Mesothelial cell of epicardium (in vitro differentiated cells): Measurements from ENCODE around the gene CCDC92B. TPM values are rescaled to one million over a fixed set of nuclear protein-coding genes. Genes with fewer than 3 reads are reported as not detected.

ENCODE experiments used
- DNase-seq, 2 experiments: peaks; one replicate each; pipeline ENCODE4 v3.0.0; 2021; ENCODE audit warnings: low spot score in 2 of 2; ENCODE audit not compliant: unreplicated experiment in 2 of 2
- H3K27ac Mint-ChIP-seq: 2 replicates; pipeline ENCODE4 v1.8.0; 2021; ENCODE audit warnings: mixed read lengths
- H3K27me3 Mint-ChIP-seq: 2 replicates; pipeline ENCODE4 v1.8.0; 2021; ENCODE audit warnings: low read depth, mixed read lengths
- H3K36me3 Mint-ChIP-seq: 2 replicates; pipeline ENCODE4 v1.8.0; 2021; ENCODE audit warnings: mixed read lengths
- H3K4me1 Mint-ChIP-seq: 2 replicates; pipeline ENCODE4 v1.8.0; 2021; ENCODE audit warnings: mixed read lengths
- H3K4me3 Mint-ChIP-seq: 2 replicates; pipeline ENCODE4 v1.8.0; 2021; ENCODE audit warnings: mild to moderate bottlenecking, moderate library complexity, mixed read lengths
- H3K9me3 Mint-ChIP-seq: 2 replicates; pipeline ENCODE4 v1.8.0; 2021; ENCODE audit warnings: mixed read lengths
- total RNA-seq: library from RNA; stranded (reverse); gene quantifications from 3 replicates; pipeline ENCODE4 v1.2.1, GENCODE V29; 2021
- TF ChIP-seq, protein P1 (sequence below): fragments of 200-600 bp; sonication (generic); IDR thresholded peaks from one replicate; pipeline ENCODE4 v1.5.0; 2021; ENCODE audit warnings: antibody characterized with exemption; ENCODE audit not compliant: unreplicated experiment

Gene CCDC92B
- total RNA-seq, 1 donor from 2014 or later, result 0.58 TPM

DNA sequence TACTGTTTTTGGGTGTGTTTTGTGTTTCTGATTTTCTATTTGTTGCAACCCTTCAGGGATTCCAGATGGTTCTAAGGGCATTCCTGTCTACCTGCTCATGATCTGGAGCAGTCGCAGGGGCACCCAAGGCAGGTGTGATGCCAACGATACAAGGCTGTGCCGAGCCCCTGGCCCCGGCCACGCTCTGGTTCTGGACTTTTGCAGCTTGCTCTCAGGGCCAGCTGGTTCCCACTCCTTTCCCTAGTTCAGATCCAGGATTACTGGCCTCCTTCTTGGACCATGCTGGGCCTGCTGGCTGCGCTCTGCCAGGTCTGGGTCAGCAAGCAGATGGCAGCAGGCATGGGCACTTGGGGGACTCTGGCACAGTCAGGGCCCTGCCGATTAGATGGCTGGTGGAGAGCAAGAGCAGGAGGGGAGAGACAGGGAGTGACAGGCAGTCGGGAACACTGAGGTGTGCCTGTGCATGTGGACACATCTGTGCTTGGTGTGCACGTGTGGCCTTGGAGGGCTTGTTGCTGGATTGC is 31.5 kb upstream of the CCDC92B start:
- H3K36me3 Mint-ChIP-seq, result no peaks in the 10 kb centered on the region
- no peak overlapping the region for H3K27ac Mint-ChIP-seq
- no peaks in the 10 kb centered on the region for H3K9me3 Mint-ChIP-seq
- H3K4me1 Mint-ChIP-seq, result peaks cover 7% of the 10 kb centered on the region
- no peak for DNase-seq
- H3K4me3 Mint-ChIP-seq, result no peak overlapping the region
- TF ChIP-seq, protein P1, sequence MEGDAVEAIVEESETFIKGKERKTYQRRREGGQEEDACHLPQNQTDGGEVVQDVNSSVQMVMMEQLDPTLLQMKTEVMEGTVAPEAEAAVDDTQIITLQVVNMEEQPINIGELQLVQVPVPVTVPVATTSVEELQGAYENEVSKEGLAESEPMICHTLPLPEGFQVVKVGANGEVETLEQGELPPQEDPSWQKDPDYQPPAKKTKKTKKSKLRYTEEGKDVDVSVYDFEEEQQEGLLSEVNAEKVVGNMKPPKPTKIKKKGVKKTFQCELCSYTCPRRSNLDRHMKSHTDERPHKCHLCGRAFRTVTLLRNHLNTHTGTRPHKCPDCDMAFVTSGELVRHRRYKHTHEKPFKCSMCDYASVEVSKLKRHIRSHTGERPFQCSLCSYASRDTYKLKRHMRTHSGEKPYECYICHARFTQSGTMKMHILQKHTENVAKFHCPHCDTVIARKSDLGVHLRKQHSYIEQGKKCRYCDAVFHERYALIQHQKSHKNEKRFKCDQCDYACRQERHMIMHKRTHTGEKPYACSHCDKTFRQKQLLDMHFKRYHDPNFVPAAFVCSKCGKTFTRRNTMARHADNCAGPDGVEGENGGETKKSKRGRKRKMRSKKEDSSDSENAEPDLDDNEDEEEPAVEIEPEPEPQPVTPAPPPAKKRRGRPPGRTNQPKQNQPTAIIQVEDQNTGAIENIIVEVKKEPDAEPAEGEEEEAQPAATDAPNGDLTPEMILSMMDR, result no peak
- H3K27me3 Mint-ChIP-seq, result peaks cover 34% of the 10 kb centered on the region

DNA sequence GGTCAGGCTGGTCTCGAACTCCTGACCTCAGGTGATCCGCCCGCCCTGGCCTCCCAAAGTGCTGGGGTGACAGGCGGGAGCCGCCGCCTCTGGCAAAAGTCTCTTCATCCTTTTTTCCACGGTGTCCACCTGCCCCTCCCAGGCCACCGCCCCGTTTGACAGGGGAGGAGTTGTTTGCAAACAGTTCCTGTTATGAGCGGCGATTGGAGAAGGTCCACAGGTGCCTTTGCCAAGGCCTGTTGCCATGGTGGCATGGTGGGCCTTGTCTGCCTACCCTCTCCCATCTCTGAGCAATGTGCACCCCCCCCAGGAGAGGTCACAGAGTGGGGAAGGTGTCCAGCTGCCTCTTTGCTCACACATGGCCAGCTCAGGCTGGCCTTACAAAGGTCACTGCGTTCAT is 30.8 kb upstream of the CCDC92B start:
- Mint-ChIP-seq H3K36me3 (no peaks in the 10 kb centered on the region), H3K4me3 (no peak overlapping the region), H3K9me3 (no peaks in the 10 kb centered on the region), H3K27ac (no peak overlapping the region), H3K27me3 (peaks cover 41% of the 10 kb centered on the region), H3K4me1 (peaks cover 3% of the 10 kb centered on the region)
- no peak for DNase-seq
- TF ChIP-seq, protein P1, result no peak

DNA sequence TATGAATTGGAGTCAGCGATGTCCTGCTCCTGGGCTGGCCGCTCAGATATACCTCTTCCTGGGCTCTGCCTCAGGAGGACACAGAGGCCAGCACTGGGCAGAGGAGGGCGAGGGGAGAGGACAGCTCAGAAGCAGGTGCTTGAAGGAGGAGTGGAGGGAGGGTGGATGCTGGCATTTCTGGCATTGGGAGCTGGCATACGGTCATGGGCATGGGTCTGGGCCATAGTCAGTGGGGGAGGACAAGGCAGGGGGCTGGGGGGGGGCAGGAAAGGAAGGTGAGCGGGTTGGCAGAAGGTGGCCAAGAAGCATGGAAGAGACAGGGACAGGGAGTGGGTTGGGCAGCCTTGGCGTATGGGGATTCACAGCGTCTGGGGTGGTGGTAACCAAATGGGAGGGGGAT is 30.1 kb upstream of the CCDC92B start:
- no peak for DNase-seq
- no peaks in the 10 kb centered on the region for H3K9me3 Mint-ChIP-seq
- TF ChIP-seq, protein P1, result no peak
- no peak overlapping the region for H3K27ac Mint-ChIP-seq
- peaks cover 48% of the 10 kb centered on the region for H3K27me3 Mint-ChIP-seq
- peaks cover 3% of the 10 kb centered on the region for H3K4me1 Mint-ChIP-seq
- H3K36me3 Mint-ChIP-seq, result no peaks in the 10 kb centered on the region
- H3K4me3 Mint-ChIP-seq, result no peak overlapping the region

DNA sequence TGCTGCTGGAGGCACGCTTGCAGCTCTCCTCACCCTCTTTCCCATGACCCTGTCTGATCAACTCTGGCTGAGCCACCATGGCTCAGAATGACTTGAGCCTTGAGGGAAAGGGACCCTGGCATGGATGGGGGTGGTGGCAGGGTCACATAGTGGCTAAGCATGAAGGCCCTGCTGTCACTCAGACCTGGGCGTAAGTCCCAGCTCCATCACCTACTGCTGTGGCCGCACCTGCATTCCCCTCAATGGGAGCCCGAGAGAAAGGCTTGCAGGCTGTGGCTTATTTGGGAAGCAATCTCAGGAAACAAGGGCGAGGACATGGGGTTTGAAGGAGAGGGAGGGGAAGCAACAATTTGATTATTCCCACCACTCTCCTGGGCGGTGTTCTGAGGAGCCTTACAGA is 29.0 kb upstream of the CCDC92B start:
- no peak overlapping the region for H3K27ac Mint-ChIP-seq
- TF ChIP-seq, protein P1, result no peak
- peaks cover 3% of the 10 kb centered on the region for H3K4me1 Mint-ChIP-seq
- peaks cover 56% of the 10 kb centered on the region for H3K27me3 Mint-ChIP-seq
- H3K9me3 Mint-ChIP-seq, result no peaks in the 10 kb centered on the region
- no peak for DNase-seq
- peak overlapping the region; percentile 8 for H3K4me3 Mint-ChIP-seq
- H3K36me3 Mint-ChIP-seq, result no peaks in the 10 kb centered on the region

DNA sequence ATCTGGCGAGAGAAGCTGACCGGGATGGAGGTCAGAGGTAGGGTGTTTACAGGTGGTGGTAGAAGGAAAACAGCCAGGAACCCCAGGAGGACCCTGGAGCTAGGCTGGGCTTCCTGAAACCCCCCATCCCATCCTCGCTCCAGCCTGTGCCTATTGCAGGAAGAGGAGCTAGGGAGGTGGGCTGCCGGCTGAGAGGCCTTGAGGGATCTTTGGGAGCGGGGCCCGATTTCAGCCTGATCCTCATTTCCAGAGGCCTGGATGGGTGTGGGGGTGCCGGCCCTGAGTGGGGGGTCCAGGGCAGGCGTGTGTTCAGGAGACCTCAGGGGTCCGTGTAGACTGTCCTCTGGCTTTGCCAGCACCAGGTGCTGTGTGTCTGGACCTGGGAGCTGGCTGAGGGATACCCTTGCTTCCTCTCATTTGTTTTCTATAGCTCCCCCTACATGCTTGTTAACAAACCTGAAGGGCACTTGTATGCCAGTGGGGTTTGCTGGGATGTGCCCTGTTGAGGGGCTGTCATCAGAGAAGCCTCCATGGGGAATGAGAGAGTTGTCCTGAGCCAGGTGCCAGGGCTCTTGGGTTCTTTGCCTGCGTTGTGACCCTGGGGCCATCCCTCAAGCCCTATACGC is 27.9 kb upstream of the CCDC92B start:
- TF ChIP-seq, protein P1, result no peak
- DNase-seq, result peak in 1 of 2 experiments; percentile 39
- no peaks in the 10 kb centered on the region for H3K36me3 Mint-ChIP-seq
- peaks cover 3% of the 10 kb centered on the region for H3K4me1 Mint-ChIP-seq
- H3K4me3 Mint-ChIP-seq, result peak overlapping the region; percentile 68
- no peaks in the 10 kb centered on the region for H3K9me3 Mint-ChIP-seq
- H3K27ac Mint-ChIP-seq, result no peak overlapping the region
- H3K27me3 Mint-ChIP-seq, result peaks cover 65% of the 10 kb centered on the region
